ENCODE results near the gene TIMP2. TPM values are rescaled to one million over a fixed set of nuclear protein-coding genes. Genes with fewer than 3 reads are reported as not detected.
A peak's percentile ranks its signal among the peaks of the same experiment; 100 is the strongest.

TIMP2 gene
- total and polyA plus RNA-seq, 2 of the 13 experiments (the other 11 are each of a cell fraction or from before 2014, with no cell fraction given) = 3.8 to 8.5 TPM

DNA sequence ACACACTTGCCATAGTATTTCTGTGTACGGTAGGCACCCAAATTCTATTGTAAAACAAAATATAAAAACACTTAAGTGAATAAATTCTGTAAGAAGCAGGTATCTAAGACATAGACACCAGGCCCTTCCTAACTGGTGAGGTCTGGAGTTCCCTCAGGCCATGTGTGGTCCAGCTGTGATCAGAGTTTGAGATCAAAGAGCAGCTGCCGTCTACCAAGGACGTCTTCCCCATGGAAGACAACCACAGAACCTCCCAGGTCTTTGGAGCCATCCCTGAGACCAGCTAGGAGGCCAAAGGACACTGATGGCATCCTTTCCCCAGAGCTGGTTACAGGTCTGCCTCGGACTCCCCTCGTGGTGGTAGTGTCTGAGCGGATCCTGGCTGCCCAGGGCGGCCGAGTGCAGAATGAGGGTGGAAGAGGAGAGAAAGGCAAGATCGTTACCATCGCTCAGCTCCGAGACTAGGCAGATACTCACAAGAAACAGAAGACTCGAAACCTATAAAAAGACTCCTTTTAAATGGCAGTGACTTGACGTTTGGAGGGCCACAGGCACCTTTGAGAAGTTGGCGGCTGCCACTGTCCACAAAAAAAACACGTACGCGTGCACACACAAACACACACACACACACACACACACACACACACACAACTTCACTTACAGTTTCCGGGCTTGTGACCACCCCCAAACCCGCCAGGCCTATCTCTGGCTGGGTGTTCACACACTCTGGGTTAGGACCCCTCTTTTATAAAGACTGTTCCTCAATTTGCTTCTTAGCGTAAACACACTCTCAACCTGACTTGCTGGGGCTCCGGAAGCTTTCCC lies 7.5 kb downstream of the TIMP2 start:
- Histone ChIP-seq H3K4me1 (ENCODE audit: insufficient read depth, low read length) (peaks cover 43% of the 10 kb centered on the region), H3K27ac (ENCODE audit: extremely low read length, insufficient read depth, low read length) (no peak overlapping the region), H3K27me3 (ENCODE audit: control insufficient read depth in 1 of 2, insufficient read depth in 2 of 2, low read length in 2 of 2) (no peaks in the 10 kb centered on the region), H2AFZ (ENCODE audit: low read length) (no peak overlapping the region), H4K20me1 (ENCODE audit: insufficient read depth, low read length) (no peaks in the 10 kb centered on the region), H3K36me3 (replicated peaks in 1 of 2; ENCODE audit: control insufficient read depth in 1 of 2, insufficient read depth in 2 of 2, low read length in 2 of 2) (no peaks in the 10 kb centered on the region), H3K9ac (ENCODE audit: insufficient read depth, low read depth, low read length) (no peak overlapping the region), H3K4me2 (ENCODE audit: low read depth, low read length) (no peak overlapping the region), H3K4me3 (replicated peaks in 1 of 3; ENCODE audit: insufficient read depth in 1 of 3, low read depth in 2 of 3, low read length in 3 of 3) (no peak overlapping the region), H3K79me2 (ENCODE audit: insufficient read depth, low read length) (no peaks in the 10 kb centered on the region), H3K9me3 (ENCODE audit: low read length) (no peaks in the 10 kb centered on the region)
- in situ Hi-C loops (cut with HindIII; ENCODE audit: extremely low pct_ligation_motif_present, low pct_unique_long_range_greater_than_20kb) = no loop called here
- ATAC-seq (no peak), DNase-seq (ENCODE audit: low spot score) (no peak), FAIRE-seq (no peak)
- WGBS (ENCODE audit: low lambda C conversion rate) = 88% methylated on average over 21 of the region's 21 CpGs
- no peak for TF ChIP-seq ZNF350 (CRISPR knock-in tag; IDR thresholded peaks at IDR 0.05; ENCODE audit: borderline replicate concordance, low read depth)
- TF ChIP-seq, protein P1, sequence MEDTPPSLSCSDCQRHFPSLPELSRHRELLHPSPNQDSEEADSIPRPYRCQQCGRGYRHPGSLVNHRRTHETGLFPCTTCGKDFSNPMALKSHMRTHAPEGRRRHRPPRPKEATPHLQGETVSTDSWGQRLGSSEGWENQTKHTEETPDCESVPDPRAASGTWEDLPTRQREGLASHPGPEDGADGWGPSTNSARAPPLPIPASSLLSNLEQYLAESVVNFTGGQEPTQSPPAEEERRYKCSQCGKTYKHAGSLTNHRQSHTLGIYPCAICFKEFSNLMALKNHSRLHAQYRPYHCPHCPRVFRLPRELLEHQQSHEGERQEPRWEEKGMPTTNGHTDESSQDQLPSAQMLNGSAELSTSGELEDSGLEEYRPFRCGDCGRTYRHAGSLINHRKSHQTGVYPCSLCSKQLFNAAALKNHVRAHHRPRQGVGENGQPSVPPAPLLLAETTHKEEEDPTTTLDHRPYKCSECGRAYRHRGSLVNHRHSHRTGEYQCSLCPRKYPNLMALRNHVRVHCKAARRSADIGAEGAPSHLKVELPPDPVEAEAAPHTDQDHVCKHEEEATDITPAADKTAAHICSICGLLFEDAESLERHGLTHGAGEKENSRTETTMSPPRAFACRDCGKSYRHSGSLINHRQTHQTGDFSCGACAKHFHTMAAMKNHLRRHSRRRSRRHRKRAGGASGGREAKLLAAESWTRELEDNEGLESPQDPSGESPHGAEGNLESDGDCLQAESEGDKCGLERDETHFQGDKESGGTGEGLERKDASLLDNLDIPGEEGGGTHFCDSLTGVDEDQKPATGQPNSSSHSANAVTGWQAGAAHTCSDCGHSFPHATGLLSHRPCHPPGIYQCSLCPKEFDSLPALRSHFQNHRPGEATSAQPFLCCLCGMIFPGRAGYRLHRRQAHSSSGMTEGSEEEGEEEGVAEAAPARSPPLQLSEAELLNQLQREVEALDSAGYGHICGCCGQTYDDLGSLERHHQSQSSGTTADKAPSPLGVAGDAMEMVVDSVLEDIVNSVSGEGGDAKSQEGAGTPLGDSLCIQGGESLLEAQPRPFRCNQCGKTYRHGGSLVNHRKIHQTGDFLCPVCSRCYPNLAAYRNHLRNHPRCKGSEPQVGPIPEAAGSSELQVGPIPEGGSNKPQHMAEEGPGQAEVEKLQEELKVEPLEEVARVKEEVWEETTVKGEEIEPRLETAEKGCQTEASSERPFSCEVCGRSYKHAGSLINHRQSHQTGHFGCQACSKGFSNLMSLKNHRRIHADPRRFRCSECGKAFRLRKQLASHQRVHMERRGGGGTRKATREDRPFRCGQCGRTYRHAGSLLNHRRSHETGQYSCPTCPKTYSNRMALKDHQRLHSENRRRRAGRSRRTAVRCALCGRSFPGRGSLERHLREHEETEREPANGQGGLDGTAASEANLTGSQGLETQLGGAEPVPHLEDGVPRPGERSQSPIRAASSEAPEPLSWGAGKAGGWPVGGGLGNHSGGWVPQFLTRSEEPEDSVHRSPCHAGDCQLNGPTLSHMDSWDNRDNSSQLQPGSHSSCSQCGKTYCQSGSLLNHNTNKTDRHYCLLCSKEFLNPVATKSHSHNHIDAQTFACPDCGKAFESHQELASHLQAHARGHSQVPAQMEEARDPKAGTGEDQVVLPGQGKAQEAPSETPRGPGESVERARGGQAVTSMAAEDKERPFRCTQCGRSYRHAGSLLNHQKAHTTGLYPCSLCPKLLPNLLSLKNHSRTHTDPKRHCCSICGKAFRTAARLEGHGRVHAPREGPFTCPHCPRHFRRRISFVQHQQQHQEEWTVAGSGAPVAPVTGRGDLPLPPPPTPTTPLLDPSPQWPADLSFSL (CRISPR knock-in tag; IDR thresholded peaks at IDR 0.05) = peak; percentile 52; the same call in 1 of the 2 replicates
- TF ChIP-seq HDAC1 (CRISPR knock-in tag; IDR thresholded peaks at IDR 0.05) = no peak
- TF ChIP-seq, protein P2, sequence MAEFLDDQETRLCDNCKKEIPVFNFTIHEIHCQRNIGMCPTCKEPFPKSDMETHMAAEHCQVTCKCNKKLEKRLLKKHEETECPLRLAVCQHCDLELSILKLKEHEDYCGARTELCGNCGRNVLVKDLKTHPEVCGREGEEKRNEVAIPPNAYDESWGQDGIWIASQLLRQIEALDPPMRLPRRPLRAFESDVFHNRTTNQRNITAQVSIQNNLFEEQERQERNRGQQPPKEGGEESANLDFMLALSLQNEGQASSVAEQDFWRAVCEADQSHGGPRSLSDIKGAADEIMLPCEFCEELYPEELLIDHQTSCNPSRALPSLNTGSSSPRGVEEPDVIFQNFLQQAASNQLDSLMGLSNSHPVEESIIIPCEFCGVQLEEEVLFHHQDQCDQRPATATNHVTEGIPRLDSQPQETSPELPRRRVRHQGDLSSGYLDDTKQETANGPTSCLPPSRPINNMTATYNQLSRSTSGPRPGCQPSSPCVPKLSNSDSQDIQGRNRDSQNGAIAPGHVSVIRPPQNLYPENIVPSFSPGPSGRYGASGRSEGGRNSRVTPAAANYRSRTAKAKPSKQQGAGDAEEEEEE (CRISPR knock-in tag; IDR thresholded peaks at IDR 0.05; ENCODE audit: borderline replicate concordance) = no peak
- TF ChIP-seq TCF7 (IDR thresholded peaks at IDR 0.05; ENCODE audit: low read depth) = 0 out of 2 replicates have a peak, but pooled peaks have one; percentile 11
- TF ChIP-seq, protein P3, sequence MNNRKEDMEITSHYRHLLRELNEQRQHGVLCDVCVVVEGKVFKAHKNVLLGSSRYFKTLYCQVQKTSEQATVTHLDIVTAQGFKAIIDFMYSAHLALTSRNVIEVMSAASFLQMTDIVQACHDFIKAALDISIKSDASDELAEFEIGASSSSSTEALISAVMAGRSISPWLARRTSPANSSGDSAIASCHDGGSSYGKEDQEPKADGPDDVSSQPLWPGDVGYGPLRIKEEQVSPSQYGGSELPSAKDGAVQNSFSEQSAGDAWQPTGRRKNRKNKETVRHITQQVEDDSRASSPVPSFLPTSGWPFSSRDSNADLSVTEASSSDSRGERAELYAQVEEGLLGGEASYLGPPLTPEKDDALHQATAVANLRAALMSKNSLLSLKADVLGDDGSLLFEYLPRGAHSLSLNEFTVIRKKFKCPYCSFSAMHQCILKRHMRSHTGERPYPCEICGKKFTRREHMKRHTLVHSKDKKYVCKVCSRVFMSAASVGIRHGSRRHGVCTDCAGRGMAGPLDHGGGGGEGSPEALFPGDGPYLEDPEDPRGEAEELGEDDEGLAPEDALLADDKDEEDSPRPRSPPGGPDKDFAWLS (CRISPR knock-in tag; IDR thresholded peaks at IDR 0.05; ENCODE audit: borderline replicate concordance) = no peak
- no peak for TF ChIP-seq CENPT (CRISPR knock-in tag; IDR thresholded peaks at IDR 0.05; ENCODE audit: low read depth)
- BruUV-seq (replicated peaks) = no TSS peak
- CTCF ChIA-PET (ENCODE audit: low intra/inter-chr PET ratio, low total read pairs) = no interaction called here
- POLR2A ChIA-PET = no interaction called here
- intact Hi-C loops (cut with micrococcal nuclease; ENCODE audit: unreplicated experiment) = no loop called here
